SH-SY5Y (cell line): Measurements from ENCODE around the gene MYRIP.

Experiments
- GATA2 ChIP-seq: IDR thresholded peaks from 2 replicates; pipeline ENCODE4 v1.6.1; 2011; ENCODE audit warnings: mild to moderate bottlenecking, low read depth, low read length
- GATA3 ChIP-seq: IDR thresholded peaks from 2 replicates; pipeline ENCODE4 v1.6.1; 2011; ENCODE audit warnings: low read depth, mild to moderate bottlenecking, low read length, moderate library complexity

DNA sequence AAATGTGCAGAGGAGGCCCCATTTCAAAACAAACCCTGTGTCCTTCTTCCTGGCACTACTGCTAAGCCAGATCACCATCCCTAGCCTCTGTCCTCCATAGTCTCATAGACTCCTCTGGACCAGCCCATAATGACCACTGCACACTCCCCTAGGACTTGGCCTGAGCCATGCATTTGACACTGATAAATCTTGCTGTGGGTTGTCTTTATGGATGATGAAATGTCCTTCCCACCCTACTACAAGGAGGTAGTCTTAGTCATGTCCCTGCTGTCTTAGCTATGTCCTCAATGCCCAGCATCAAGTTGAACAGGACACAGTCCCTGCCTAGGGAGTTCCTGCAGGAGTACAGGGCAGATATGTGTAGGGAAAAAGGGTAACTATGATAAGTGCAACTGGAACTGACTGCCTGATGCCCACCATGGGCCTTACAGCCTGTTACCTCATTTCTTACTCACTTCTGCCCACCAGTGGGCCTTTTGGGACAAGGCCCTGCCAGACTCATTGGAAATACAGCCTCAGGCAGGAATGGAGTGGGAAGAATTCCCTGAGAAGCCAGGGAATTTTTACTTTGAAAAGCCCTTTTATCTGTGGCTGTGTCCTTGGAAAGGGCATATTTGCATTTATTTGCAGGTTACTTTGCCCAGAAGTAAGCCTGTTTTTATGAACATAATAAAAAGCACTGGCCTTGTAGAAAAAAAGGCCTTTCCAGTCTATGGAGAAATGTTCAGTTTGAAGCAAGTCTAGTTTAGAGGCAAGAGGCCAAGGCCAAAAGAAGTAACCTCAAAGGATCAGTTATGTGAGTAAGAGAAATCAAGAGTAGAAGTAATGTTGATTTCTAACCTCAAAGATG, 300.5 kb downstream of the MYRIP start:
- TF ChIP-seq GATA3 (no peak), GATA2 (no peak)
